Activated CD4-positive, alpha-beta T cell treated with anti-CD3 and anti-CD28 coated beads, Interleukin-2, amount 10 ng/mL, durations not matched to agents 24 days and 14 days (primary cell): ENCODE data around the gene POLR1D. TPM values are rescaled to one million over a fixed set of nuclear protein-coding genes. Genes with fewer than 3 reads are reported as not detected.

ENCODE experiments used
- DNase-seq: peaks from one replicate; pipeline ENCODE4 v3.0.0; 2022
- H3K27ac Mint-ChIP-seq: one replicate; pipeline ENCODE4 v1.8.0; 2022; ENCODE audit warnings: mild to moderate bottlenecking, mixed read lengths
- H3K27me3 Mint-ChIP-seq: one replicate; pipeline ENCODE4 v1.8.0; 2022; ENCODE audit warnings: mixed read lengths
- H3K36me3 Mint-ChIP-seq: one replicate; pipeline ENCODE4 v1.8.0; 2022; ENCODE audit warnings: low read depth, mild to moderate bottlenecking, mixed read lengths
- H3K4me1 Mint-ChIP-seq: one replicate; pipeline ENCODE4 v1.8.0; 2021; ENCODE audit warnings: mixed read lengths
- H3K4me3 Mint-ChIP-seq: one replicate; pipeline ENCODE4 v1.8.0; 2022; ENCODE audit warnings: mild to moderate bottlenecking, moderate library complexity, mixed read lengths
- H3K9me3 Mint-ChIP-seq: one replicate; pipeline ENCODE4 v1.8.0; 2021; ENCODE audit warnings: mixed read lengths
- intact Hi-C: fragments of 100-400 bp; cut with micrococcal nuclease; formaldehyde crosslinking; loops from one replicate; pipeline ENCODE4 v1.15.1; 2023
- total RNA-seq: library from RNA; stranded (reverse); gene quantifications from 2 replicates; pipeline ENCODE4 v1.2.3, GENCODE V29; 2022

POLR1D gene
- total RNA-seq, 1 donor from 2014 or later = 140 TPM

GRCh38 chr13:27659145-27659865 is 37.6 kb downstream of the POLR1D start:
- peaks cover 6% of the 10 kb centered on the region for H3K36me3 Mint-ChIP-seq
- intact Hi-C loops = no loop called here

DNA sequence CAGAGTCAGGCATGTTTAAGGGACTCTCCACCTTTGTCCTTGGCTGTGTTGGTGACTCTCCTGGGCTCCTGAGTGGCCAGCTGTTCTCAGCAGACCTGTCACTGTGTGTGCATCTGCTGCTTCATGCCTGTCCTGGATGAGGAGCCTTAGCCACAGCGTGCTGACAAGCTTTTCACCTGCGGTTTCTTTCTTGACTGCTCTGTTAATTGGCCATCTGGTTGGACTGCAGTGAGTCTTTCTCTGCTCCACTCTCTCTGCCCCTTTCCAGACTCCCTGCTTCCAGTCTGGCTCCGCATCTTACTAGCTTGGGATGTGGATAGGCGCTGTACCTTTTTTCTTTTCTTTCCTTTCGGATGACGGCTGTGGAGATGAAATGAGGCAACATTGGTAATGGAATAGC is 38.8 kb downstream of the POLR1D start:
- no peaks in the 10 kb centered on the region for H3K27me3 Mint-ChIP-seq
- H3K9me3 Mint-ChIP-seq = no peaks in the 10 kb centered on the region
- H3K4me1 Mint-ChIP-seq = peaks cover 2% of the 10 kb centered on the region
- H3K36me3 Mint-ChIP-seq = peaks cover 7% of the 10 kb centered on the region
- H3K4me3 Mint-ChIP-seq = no peak overlapping the region
- H3K27ac Mint-ChIP-seq = no peak overlapping the region
- no peak for DNase-seq
- intact Hi-C loops = no loop called here

More at GRCh38 chr13:27659145-27659865, 37.6 kb downstream of the POLR1D start:
- Mint-ChIP-seq H3K27me3 (no peaks in the 10 kb centered on the region), H3K27ac (no peak overlapping the region), H3K4me1 (peaks cover 5% of the 10 kb centered on the region), H3K4me3 (no peak overlapping the region), H3K9me3 (no peaks in the 10 kb centered on the region)
- no peak for DNase-seq

- no peak for DNase-seq
- Mint-ChIP-seq H3K27me3 (no peaks in the 10 kb centered on the region), H3K27ac (no peak overlapping the region), H3K9me3 (no peaks in the 10 kb centered on the region), H3K4me3 (no peak overlapping the region), H3K4me1 (no peaks in the 10 kb centered on the region), H3K36me3 (peaks cover 7% of the 10 kb centered on the region)
- intact Hi-C loops = no loop called here
These were observed 39.3 kb downstream of the POLR1D start for GRCh38 chr13:27661017-27661416.

GRCh38 chr13:27662738-27663470 is 41.2 kb downstream of the POLR1D start:
- Mint-ChIP-seq H3K27me3 (no peaks in the 10 kb centered on the region), H3K27ac (no peak overlapping the region), H3K4me1 (no peaks in the 10 kb centered on the region), H3K36me3 (peaks cover 12% of the 10 kb centered on the region), H3K4me3 (no peak overlapping the region), H3K9me3 (no peaks in the 10 kb centered on the region)
- no peak for DNase-seq
- intact Hi-C loops = no loop called here

GRCh38 chr13:27663947-27664346 is 42.3 kb downstream of the POLR1D start:
- no peak overlapping the region for H3K27ac Mint-ChIP-seq
- intact Hi-C loops = no loop called here
- no peak for DNase-seq
- H3K4me1 Mint-ChIP-seq = no peaks in the 10 kb centered on the region
- H3K36me3 Mint-ChIP-seq = peaks cover 12% of the 10 kb centered on the region
- H3K4me3 Mint-ChIP-seq = no peak overlapping the region
- H3K27me3 Mint-ChIP-seq = no peaks in the 10 kb centered on the region
- no peaks in the 10 kb centered on the region for H3K9me3 Mint-ChIP-seq

DNA sequence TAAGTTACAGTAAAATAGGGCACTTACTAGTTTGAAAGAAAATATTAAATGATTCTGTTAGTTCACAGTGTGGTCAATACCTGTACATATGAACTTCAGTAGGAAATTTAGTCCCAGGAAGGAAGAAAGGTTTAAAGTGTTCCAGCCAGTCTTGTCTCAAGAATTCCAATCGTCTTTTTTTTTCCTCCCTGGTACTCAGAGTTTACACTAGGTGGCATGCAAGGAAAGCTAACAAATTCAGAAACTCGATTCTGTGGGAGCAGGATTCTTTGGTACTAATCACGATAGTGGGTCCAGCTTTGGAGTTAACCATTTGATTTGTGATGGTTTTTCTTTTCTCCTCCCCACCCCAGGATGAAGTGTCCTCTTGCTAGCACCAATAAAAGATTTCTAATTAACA is 43.6 kb downstream of the POLR1D start:
- intact Hi-C loops = no loop called here
- H3K36me3 Mint-ChIP-seq = peaks cover 12% of the 10 kb centered on the region
- H3K27ac Mint-ChIP-seq = no peak overlapping the region
- no peak for DNase-seq
- H3K9me3 Mint-ChIP-seq = no peaks in the 10 kb centered on the region
- no peaks in the 10 kb centered on the region for H3K27me3 Mint-ChIP-seq
- H3K4me3 Mint-ChIP-seq = no peak overlapping the region
- no peaks in the 10 kb centered on the region for H3K4me1 Mint-ChIP-seq

DNA sequence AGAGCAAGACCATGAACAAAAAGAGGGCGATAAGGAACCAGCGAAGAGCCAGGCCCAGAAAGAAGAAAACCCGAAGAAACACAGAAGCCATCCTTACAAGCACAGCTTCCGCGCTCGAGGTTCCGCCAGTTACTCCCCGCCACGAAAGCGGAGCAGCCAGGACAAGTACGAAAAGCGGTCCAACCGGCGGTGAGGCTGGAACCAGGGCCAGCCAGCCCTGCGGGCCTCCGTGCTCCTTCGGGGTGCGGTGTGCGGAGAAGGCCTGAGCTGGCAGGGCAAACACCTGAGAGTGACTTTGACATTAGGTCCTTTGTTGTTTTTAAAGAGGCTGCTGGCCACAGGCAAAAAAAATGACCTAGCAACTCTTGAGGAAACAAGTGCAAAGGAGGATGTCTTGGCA is 44.1 kb downstream of the POLR1D start:
- H3K9me3 Mint-ChIP-seq = no peaks in the 10 kb centered on the region
- H3K27ac Mint-ChIP-seq = no peak overlapping the region
- DNase-seq = no peak
- peaks cover 10% of the 10 kb centered on the region for H3K36me3 Mint-ChIP-seq
- H3K4me3 Mint-ChIP-seq = no peak overlapping the region
- H3K4me1 Mint-ChIP-seq = no peaks in the 10 kb centered on the region
- no peaks in the 10 kb centered on the region for H3K27me3 Mint-ChIP-seq
- intact Hi-C loops = no loop called here

DNA sequence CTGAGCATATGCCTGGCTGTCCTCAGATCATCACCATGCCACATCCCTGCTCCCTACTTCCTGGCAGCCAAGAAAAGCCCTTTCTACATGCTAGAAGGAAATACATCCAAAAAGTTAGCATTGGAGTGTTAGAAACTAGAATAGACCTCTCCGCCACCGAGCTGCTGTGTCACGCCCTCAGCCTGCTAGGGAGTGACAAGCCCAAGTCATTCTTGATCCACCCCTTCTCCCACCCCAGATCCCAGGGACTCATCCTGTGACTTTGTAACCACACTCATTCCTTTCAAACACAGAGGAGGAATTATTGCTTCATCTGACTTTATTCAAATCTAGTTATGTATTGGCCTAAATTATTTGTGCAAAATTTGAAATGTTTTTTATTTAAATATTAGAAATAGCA is 45.3 kb downstream of the POLR1D start:
- Mint-ChIP-seq H3K4me1 (no peaks in the 10 kb centered on the region), H3K27me3 (no peaks in the 10 kb centered on the region), H3K36me3 (peaks cover 10% of the 10 kb centered on the region), H3K9me3 (no peaks in the 10 kb centered on the region), H3K4me3 (no peak overlapping the region), H3K27ac (no peak overlapping the region)
- DNase-seq = no peak
- intact Hi-C loops = no loop called here

GRCh38 chr13:27667946-27668345 is 46.3 kb downstream of the POLR1D start:
- no peaks in the 10 kb centered on the region for H3K9me3 Mint-ChIP-seq
- H3K27me3 Mint-ChIP-seq = no peaks in the 10 kb centered on the region
- intact Hi-C loops = no loop called here
- no peak for DNase-seq
- H3K4me1 Mint-ChIP-seq = no peaks in the 10 kb centered on the region
- H3K36me3 Mint-ChIP-seq = peaks cover 10% of the 10 kb centered on the region
- H3K27ac Mint-ChIP-seq = no peak overlapping the region
- H3K4me3 Mint-ChIP-seq = no peak overlapping the region

DNA sequence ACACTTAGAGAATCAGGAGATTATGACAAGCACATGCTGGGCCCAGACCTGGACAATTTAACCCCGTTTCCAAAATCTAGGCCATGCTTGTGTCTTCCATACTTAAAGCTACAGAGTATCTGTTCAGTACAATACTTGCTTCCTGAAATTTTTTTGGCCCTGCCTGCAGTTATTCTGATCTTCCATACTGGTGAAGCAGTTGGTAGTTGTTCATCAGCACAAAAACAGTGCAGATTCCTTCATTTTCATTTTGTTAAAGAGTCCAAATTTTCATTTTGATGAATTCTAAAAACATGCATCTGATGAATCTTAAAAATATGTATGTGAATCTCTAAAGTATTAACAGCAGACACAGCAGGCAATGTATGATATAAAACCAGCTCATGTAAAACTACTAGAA is 49.2 kb downstream of the POLR1D start:
- Mint-ChIP-seq H3K27me3 (no peaks in the 10 kb centered on the region), H3K4me1 (no peaks in the 10 kb centered on the region), H3K27ac (no peak overlapping the region), H3K9me3 (no peaks in the 10 kb centered on the region), H3K36me3 (peaks cover 5% of the 10 kb centered on the region), H3K4me3 (no peak overlapping the region)
- no peak for DNase-seq
- intact Hi-C loops = no loop called here

DNA sequence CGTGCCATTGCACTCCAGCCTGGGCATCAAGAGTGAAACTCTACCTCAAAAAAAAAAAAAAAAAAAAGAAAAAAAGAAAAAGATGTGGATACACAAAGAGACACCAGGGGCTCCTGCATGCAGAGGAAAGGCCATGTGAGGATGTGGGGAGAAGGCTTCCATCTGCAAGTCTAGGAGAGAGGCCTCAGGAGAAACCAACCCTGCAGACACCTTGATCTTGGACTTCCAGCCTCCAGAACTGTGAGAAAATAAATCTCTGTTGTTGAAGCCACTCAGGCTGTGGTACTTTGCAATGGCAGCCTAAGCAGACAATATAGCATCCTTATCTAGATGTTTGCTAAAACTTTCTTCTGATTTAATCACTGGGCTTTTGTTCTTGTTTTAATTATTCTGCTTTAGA is 50.3 kb downstream of the POLR1D start:
- no peaks in the 10 kb centered on the region for H3K27me3 Mint-ChIP-seq
- H3K4me1 Mint-ChIP-seq = no peaks in the 10 kb centered on the region

More for the DNA sequence above, 50.3 kb downstream of the POLR1D start:
- H3K4me3 Mint-ChIP-seq = no peak overlapping the region
- H3K9me3 Mint-ChIP-seq = no peaks in the 10 kb centered on the region
- H3K36me3 Mint-ChIP-seq = peaks cover under 1% of the 10 kb centered on the region
- DNase-seq = no peak
- intact Hi-C loops = no loop called here
- H3K27ac Mint-ChIP-seq = no peak overlapping the region

Other genes with a start within 250 kb of the POLR1D start
- gene GTF3A, start 197.3 kb upstream of the POLR1D start, total RNA-seq = 279 and 284 TPM in 2 replicates
- gene MTIF3, start 171.3 kb upstream of the POLR1D start, total RNA-seq = 28.8 and 30.4 TPM in 2 replicates
- gene LNX2, start 1.4 kb upstream of the POLR1D start, total RNA-seq = 4.1 and 4.3 TPM in 2 replicates
- gene GSX1, start 170.6 kb downstream of the POLR1D start, total RNA-seq = not detected in 2 replicates